Activated naive CD4-positive, alpha-beta T cell treated with anti-CD3 and anti-CD28 coated beads, Interleukin-2, amount 10 ng/mL, durations not matched to agents 7 days and 5 days (primary cell): ENCODE data around the gene POU3F4.

Experiments used
- CTCF ChIA-PET: fragments of 350-600 bp; sonication (Branson Sonifier 250); formaldehyde crosslinking; loops from one replicate; lab custom pipeline; 2021; ENCODE audit warnings: antibody characterized with exemption; lab: Charles Lee
- DNase-seq: peaks from one replicate; pipeline ENCODE4 v3.0.0-alpha.2; 2020
- H3K27ac Mint-ChIP-seq: one replicate; pipeline ENCODE4 v1.8.0; 2021; ENCODE audit warnings: mild to moderate bottlenecking, moderate library complexity, mixed read lengths
- H3K27me3 Mint-ChIP-seq: one replicate; pipeline ENCODE4 v1.8.0; 2021; ENCODE audit warnings: mild to moderate bottlenecking, mixed read lengths
- H3K36me3 Mint-ChIP-seq: one replicate; pipeline ENCODE4 v1.8.0; 2021; ENCODE audit warnings: mixed read lengths
- H3K4me1 Mint-ChIP-seq: one replicate; pipeline ENCODE4 v1.8.0; 2021; ENCODE audit warnings: mixed read lengths
- H3K4me3 Mint-ChIP-seq: one replicate; pipeline ENCODE4 v1.8.0; 2021; ENCODE audit warnings: mild to moderate bottlenecking, moderate library complexity, mixed read lengths
- H3K9me3 Mint-ChIP-seq: one replicate; pipeline ENCODE4 v1.8.0; 2021; ENCODE audit warnings: mixed read lengths

The POU3F4 gene

DNA sequence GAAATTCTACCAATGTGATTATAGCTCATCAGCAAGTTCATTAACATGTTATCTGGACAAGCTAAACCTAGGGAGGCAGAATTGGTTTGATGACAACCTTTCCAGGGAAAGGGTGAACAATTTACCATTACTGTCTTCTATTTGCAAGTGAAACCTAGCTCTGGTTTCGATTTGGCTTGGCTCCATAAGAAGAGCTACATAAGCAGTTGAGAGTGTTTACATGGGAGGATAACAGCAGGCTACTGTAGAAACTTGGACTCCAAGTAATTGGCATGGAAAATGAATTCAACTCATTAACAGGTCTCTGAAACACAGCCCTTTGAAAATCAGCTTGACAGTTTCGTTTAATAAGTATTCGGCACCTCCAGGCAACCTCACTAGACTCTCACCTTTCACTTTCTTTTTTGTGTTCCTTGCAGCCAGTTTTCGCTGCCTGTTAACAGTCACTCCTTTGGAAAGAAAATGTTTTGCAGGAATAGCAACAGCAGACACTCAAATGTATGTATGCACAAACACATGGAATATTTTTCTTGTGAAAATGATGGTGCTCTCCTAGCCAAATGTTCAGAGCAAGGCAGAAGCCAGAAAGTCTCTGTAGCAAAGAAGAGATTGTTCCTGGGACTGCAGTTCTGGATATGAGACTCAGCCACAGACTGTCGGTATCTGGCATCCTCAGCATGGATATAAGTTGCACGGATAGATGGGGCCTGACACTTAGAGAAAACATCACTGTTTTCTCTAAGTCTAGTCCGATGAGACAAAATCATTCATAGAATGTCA lies 27.5 kb downstream of the POU3F4 start:
- no peaks in the 10 kb centered on the region for H3K9me3 Mint-ChIP-seq
- no peak for DNase-seq
- H3K27me3 Mint-ChIP-seq = no peaks in the 10 kb centered on the region
- no peak overlapping the region for H3K27ac Mint-ChIP-seq
- no peaks in the 10 kb centered on the region for H3K36me3 Mint-ChIP-seq
- H3K4me1 Mint-ChIP-seq = no peaks in the 10 kb centered on the region
- CTCF ChIA-PET = no interaction called here
- H3K4me3 Mint-ChIP-seq = peak overlapping the region; percentile 62
